SJSA1 (cell line): ENCODE results near the gene GRK4. TPM values are rescaled to one million over a fixed set of nuclear protein-coding genes. Genes with fewer than 3 reads are reported as not detected.
A peak's percentile ranks its signal among the peaks of the same experiment; 100 is the strongest.

ENCODE experiments used
- DNase-seq, 2 experiments: peaks; one replicate each; pipeline ENCODE4 v3.0.0-alpha.2; 2015 to 2020; ENCODE audit warnings: low spot score in 2 of 2, low read depth in 1 of 2
- H3K27ac ChIP-seq: fragments of 250-450 bp; sonication (Bioruptor Pico); 2 replicates; pipeline ENCODE4 v1.5.1; 2020; ENCODE audit warnings: mild to moderate bottlenecking, moderate library complexity
- H3K27me3 ChIP-seq: fragments of 250-450 bp; sonication (Bioruptor Pico); replicated peaks from 2 replicates; pipeline ENCODE4 v1.5.1; 2020; ENCODE audit warnings: mild to moderate bottlenecking, moderate library complexity
- H3K36me3 ChIP-seq: fragments of 250-450 bp; sonication (Bioruptor Pico); 2 replicates; pipeline ENCODE4 v1.5.1; 2020; ENCODE audit warnings: mild to moderate bottlenecking
- H3K4me1 ChIP-seq: fragments of 250-450 bp; sonication (Bioruptor Pico); replicated peaks from 2 replicates; pipeline ENCODE4 v1.6.1; 2021; ENCODE audit warnings: mild to moderate bottlenecking
- H3K4me3 ChIP-seq: fragments of 250-450 bp; sonication (Bioruptor Pico); 2 replicates; pipeline ENCODE4 v1.5.1; 2020; ENCODE audit warnings: mild to moderate bottlenecking
- H3K9me3 ChIP-seq: fragments of 250-450 bp; sonication (Bioruptor Pico); replicated peaks from 2 replicates; pipeline ENCODE4 v1.5.1; 2020; ENCODE audit warnings: mild to moderate bottlenecking
- total RNA-seq: library from RNA; depleted of rRNA; stranded (reverse); fragments of >200 nt; shearing (Covaris generic); gene quantifications from 2 replicates; pipeline ENCODE4 v1.2.3, GENCODE V29; 2014

Gene GRK4
- total RNA-seq, 1 experiment from 2014 or later: 1.7 TPM

DNA sequence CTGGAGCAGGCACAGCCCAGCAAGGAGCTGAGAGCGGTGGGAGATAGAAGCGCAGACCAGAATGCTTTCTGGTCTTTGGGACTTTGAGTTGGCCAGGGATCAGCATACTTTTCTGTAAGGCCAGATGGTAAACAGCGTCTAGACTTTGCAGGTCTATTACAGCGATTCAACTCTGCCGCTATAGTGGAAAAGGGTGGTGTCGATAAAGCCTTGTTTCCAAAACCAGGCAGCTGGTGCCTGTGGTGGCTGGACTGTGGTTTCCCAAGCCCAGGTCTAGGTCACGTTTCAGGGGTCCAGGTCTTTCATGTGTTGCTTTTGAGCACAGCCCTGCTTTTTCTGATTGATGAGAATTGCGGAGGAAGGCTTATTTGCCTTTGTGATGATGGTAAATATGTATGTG, 70.9 kb downstream of the GRK4 start:
- no peaks in the 10 kb centered on the region for H3K36me3 ChIP-seq
- no peak for DNase-seq
- H3K4me3 ChIP-seq: no peak overlapping the region
- H3K4me1 ChIP-seq: no peaks in the 10 kb centered on the region
- no peaks in the 10 kb centered on the region for H3K27me3 ChIP-seq
- H3K9me3 ChIP-seq: no peaks in the 10 kb centered on the region
- H3K27ac ChIP-seq: no peak overlapping the region

GRCh38 chr4:3035249-3035648, 71.9 kb downstream of the GRK4 start:
- DNase-seq: no peak
- H3K4me1 ChIP-seq: no peaks in the 10 kb centered on the region
- no peak overlapping the region for H3K4me3 ChIP-seq
- H3K27ac ChIP-seq: no peak overlapping the region
- no peaks in the 10 kb centered on the region for H3K27me3 ChIP-seq
- no peaks in the 10 kb centered on the region for H3K36me3 ChIP-seq
- H3K9me3 ChIP-seq: no peaks in the 10 kb centered on the region

- no peak for DNase-seq
- no peaks in the 10 kb centered on the region for H3K4me1 ChIP-seq
- H3K4me3 ChIP-seq: no peak overlapping the region
- no peak overlapping the region for H3K27ac ChIP-seq
- H3K27me3 ChIP-seq: no peaks in the 10 kb centered on the region
- no peaks in the 10 kb centered on the region for H3K36me3 ChIP-seq
- H3K9me3 ChIP-seq: no peaks in the 10 kb centered on the region
Measured at GRCh38 chr4:3035674-3036073, 72.3 kb downstream of the GRK4 start.

DNA sequence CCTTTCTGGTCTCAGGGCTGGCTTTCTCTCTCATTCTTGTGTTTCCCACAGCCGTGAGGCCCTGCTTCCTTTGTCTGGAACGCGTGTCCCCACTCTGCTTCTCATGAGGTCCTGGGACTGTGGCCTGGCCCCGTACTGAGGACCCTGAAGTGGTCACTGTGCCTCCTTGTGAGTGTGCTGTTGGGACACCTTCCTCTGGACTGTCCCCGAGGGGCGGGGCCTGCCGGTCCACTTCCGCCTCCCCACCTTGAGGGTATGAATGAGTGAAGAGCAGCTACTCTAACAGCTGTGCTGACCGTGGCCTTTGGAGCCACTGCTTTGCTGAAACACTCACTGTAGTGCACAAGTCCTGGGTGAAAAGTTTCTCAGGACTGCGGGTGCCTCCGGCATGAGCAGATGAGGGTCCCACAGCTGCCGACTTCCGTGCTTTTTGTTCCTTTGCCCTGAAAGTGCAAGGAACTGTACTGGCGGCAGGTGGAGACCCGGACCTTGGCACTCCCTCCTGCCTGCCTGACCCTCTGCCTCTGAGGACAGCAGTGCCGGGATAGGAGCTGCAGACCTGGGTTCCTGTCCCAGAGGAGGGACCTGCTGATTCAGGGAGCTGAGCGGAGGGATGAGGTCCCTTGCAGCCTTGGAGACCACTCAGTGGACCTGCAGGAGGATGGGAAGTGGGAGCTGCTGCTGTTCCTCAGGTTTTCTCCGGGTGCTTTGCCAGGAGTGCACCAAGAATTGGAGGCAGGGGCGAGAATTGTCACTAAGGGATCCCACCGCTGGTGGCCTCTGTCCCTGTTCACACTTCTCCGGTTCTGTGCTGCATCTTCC, 73.0 kb downstream of the GRK4 start:
- Histone ChIP-seq H3K9me3 (no peaks in the 10 kb centered on the region), H3K4me1 (no peaks in the 10 kb centered on the region), H3K36me3 (no peaks in the 10 kb centered on the region), H3K4me3 (no peak overlapping the region), H3K27ac (no peak overlapping the region), H3K27me3 (no peaks in the 10 kb centered on the region)
- no peak for DNase-seq

- no peak overlapping the region for H3K27ac ChIP-seq
- H3K9me3 ChIP-seq: no peaks in the 10 kb centered on the region
- H3K27me3 ChIP-seq: no peaks in the 10 kb centered on the region
- DNase-seq: no peak
- H3K4me3 ChIP-seq: no peak overlapping the region
- H3K4me1 ChIP-seq: no peaks in the 10 kb centered on the region
- H3K36me3 ChIP-seq: no peaks in the 10 kb centered on the region
Measured at GRCh38 chr4:3037957-3038461, 74.6 kb downstream of the GRK4 start.

DNA sequence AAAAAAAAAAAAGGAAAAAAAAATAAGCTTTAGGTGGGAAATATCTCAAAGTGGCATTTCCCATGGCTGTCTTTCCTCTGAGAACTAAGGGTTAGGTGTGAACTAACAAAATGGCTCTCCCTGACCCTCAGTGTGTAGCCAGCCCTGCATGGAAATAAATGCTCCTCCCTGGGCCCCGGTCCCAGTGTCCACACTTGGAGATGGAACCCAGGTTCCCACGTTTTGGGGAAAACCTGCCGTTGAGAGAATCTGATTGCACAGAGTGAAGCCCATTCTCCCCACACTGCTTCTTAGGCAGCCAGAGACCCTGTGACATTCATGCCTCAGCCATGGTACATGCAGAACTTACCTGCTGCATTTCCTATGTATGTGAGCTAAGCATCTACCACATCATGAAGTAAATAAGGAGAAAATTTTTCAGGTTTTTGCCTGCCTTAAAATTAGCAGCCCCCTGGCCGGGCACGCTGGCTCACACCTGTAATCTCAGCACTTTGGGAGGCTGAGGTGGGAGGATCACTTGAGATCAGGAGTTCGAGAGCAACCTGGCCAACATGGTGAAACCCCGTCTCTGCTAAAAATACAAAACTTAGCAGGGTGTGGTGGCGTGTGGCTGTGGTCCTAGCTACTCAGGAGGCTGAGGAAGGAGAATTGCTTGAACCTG, 76.5 kb downstream of the GRK4 start:
- Histone ChIP-seq H3K9me3 (no peaks in the 10 kb centered on the region), H3K4me1 (no peaks in the 10 kb centered on the region), H3K4me3 (no peak overlapping the region), H3K27ac (no peak overlapping the region), H3K27me3 (no peaks in the 10 kb centered on the region), H3K36me3 (no peaks in the 10 kb centered on the region)
- DNase-seq: no peak

DNA sequence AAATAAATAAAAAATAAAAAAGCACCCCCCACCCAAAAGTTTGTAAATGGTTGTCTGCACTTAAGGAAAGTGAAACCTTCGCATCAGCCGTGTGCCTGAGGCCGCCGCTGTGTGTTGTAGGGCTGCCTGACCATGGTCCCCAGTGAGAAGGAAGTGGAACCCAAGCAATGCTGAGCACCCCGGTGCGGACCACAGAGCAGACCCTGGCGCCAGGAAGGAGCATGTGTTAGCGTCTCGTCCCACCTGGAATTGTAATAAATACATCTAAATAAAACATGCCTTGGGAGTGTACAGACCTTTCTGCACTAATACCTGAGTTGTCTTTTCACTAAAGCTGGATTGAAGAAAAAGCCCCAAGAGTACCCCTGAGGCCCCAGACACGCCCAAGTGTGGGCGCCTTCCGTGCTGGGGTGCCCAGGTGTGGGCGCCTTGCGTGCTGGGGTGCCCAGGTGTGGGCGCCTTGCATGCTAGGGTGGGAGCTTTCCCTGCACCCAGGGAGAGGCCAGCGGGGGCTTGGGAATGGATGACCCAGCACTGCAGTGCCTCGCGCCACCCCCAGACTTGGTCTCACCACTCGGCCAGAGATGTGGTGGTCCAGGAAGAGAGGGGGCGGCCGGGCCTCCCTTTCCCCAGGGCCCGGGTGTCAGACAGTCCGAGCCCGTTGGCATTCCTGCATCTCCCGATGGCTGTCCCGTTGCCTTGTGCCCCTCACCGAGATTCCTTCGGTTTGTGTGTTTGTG, 77.3 kb downstream of the GRK4 start:
- Histone ChIP-seq H3K9me3 (no peaks in the 10 kb centered on the region), H3K27me3 (no peaks in the 10 kb centered on the region), H3K27ac (no peak overlapping the region), H3K4me1 (no peaks in the 10 kb centered on the region), H3K4me3 (no peak overlapping the region), H3K36me3 (no peaks in the 10 kb centered on the region)
- no peak for DNase-seq

DNA sequence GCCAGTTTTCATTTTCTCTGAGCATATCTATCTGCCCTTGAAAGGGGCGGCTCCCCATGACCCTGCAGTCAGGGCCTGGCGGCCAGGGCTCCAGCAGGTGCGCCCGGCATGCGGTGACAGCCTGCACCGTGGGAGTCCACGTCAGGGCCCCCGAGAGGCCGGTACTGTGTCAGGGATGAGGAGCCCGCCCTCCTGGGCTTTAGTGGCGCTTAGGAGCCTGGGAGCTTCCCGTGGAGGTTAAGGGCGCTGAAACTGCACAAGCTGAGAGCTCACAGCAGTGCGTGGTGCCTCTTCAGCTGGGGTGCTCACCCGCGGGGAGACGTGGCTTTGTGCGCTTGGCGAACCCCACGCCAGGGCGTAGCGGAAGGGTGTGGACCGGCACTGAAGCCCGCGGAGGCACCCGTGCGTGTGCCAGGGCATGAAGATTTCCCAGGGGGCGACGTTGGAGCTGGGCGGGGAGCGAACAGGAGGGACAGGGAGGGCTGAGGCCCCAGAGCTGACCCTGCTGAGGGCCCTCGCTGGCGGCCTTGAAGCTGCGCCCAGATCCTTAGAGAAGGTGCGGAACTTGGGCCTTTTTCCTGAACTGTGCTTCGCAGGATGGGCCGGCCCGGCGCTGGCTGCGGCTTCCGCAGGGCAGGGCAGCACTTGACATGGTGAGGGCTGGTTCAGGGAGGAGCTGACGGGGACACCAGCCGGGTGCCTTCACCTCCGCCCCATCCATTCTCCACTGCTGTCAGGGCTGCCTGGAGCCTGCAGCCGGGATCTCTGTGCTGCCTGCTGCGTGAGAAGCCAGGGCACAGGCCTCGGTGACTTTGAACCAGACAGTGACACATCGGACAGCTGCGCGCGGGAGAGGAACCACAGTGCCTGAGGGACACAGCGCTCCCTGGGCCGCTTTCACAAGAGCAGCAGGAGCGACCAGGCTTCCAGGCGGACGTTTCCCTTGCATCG, 78.1 kb downstream of the GRK4 start:
- DNase-seq: peak in 1 of 2 experiments; percentile 43
- no peaks in the 10 kb centered on the region for H3K4me1 ChIP-seq
- H3K27ac ChIP-seq: no peak overlapping the region
- no peaks in the 10 kb centered on the region for H3K9me3 ChIP-seq
- no peak overlapping the region for H3K4me3 ChIP-seq
- H3K27me3 ChIP-seq: no peaks in the 10 kb centered on the region
- H3K36me3 ChIP-seq: no peaks in the 10 kb centered on the region

- Histone ChIP-seq H3K9me3 (no peaks in the 10 kb centered on the region), H3K4me3 (no peak overlapping the region), H3K27me3 (no peaks in the 10 kb centered on the region), H3K36me3 (no peaks in the 10 kb centered on the region), H3K4me1 (no peaks in the 10 kb centered on the region), H3K27ac (no peak overlapping the region)
- DNase-seq: no peak
Measured at GRCh38 chr4:3042226-3042625, 78.9 kb downstream of the GRK4 start.

GRCh38 chr4:3043282-3044020, 80.1 kb downstream of the GRK4 start:
- DNase-seq: no peak
- no peak overlapping the region for H3K4me3 ChIP-seq
- H3K4me1 ChIP-seq: no peaks in the 10 kb centered on the region
- no peak overlapping the region for H3K27ac ChIP-seq
- H3K36me3 ChIP-seq: no peaks in the 10 kb centered on the region
- no peaks in the 10 kb centered on the region for H3K27me3 ChIP-seq
- H3K9me3 ChIP-seq: no peaks in the 10 kb centered on the region

DNA sequence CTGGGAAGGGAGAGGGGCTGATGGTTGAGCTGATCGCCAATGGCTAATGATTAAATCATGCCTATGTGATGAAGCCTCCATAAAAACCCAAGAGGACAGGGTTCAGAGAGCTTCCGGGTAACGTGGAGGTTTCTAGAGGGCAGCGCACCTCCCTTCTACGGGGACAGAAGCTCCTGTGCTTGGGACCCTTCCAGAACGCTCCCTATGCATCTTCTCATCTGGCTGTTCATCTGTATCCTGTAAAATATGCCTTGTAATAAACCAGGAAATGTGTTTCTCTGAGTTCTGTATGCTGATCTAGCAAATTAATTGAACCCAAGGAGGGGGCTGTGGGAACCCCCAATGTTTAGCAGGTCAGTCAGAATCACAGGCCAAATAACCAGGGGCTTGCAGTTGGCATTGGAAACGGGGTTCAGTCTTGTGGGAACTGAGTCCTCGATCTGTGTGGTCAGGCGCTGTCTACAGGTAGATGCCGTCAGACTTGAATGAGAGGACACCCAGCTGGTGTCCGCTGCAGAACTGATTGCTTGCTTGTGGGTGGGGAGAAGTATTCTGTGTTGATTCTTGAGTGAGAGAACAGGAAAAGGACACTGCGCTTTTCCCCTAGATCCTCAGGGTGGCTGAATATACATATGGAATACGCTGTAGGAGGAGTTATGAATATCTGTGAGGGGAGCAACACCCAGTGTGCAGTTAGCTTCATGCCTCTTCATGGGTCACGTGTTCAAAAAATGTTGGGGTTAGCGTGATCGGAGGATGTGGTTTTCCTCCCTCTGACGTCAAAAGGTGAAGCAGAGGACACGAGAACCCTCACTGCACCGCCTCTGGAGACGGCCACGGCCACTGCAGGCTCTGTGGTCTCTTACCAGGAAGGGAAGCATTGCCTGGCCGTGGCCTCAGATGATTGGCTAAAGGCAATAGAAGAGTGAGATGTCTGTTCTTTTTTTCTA, 81.8 kb downstream of the GRK4 start:
- peak in 1 of 2 experiments; percentile 22 for DNase-seq
- Histone ChIP-seq H3K9me3 (no peaks in the 10 kb centered on the region), H3K27ac (no peak overlapping the region), H3K4me3 (no peak overlapping the region), H3K36me3 (no peaks in the 10 kb centered on the region), H3K27me3 (no peaks in the 10 kb centered on the region), H3K4me1 (no peaks in the 10 kb centered on the region)

DNA sequence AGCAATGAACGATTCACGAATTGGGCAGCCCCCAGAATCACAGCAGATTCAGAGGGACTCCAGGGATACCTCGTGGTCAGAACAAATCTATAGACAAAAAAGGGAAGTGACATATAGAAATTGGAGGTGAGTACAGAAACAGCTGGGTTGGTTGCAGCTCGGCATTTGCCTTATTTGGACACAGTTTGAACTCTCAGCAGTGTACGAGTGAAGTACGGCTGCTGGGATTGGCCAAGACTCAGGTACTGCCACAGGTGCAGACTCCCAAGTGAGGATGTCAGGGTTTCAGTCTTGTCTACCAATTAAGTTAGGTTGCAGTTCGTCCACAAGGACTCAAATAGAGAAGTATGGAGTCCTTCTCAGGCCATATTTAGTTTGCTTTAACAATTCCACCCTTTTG, 82.8 kb downstream of the GRK4 start:
- no peaks in the 10 kb centered on the region for H3K9me3 ChIP-seq
- no peaks in the 10 kb centered on the region for H3K27me3 ChIP-seq
- no peak for DNase-seq
- no peaks in the 10 kb centered on the region for H3K4me1 ChIP-seq
- H3K4me3 ChIP-seq: no peak overlapping the region
- no peak overlapping the region for H3K27ac ChIP-seq
- H3K36me3 ChIP-seq: no peaks in the 10 kb centered on the region
